ENCODE results near the gene OPA3.

DNA sequence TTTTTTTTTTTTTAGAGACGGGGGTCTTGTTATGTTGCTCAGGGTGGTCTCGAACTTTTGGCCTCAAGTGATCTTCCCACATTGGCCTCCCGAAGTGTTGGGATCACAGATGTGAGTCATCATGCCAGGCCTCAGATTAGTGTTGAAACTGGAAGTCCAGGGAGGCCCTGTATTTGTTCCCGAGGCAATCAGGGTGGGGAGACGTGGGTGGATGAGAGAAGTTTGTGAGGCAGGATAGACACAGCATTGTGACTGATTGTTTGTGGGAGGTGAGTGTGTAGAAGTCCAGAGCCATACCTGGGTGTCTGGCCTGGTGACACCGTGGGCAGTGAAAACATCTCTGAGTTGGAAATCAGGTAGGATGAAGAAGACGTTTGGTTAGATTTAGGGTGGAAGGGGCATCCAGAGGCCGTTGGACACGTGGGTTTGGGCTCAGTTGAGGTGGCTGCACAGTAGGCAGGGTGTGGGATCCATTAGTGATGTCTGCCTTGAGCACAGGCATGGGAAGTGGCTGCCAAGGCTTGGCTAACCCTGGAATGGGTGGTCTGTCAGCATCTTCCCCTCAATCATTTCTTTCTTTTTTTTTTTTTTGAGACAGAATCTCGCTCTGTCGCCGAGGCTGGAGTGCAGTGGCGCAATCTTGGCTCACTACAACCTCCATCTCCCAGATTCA is 100.2 kb downstream of the OPA3 start:
- no peak for TF ChIP-seq POLR2A (IDR thresholded peaks at IDR 0.05)
- TF ChIP-seq, protein P1, sequence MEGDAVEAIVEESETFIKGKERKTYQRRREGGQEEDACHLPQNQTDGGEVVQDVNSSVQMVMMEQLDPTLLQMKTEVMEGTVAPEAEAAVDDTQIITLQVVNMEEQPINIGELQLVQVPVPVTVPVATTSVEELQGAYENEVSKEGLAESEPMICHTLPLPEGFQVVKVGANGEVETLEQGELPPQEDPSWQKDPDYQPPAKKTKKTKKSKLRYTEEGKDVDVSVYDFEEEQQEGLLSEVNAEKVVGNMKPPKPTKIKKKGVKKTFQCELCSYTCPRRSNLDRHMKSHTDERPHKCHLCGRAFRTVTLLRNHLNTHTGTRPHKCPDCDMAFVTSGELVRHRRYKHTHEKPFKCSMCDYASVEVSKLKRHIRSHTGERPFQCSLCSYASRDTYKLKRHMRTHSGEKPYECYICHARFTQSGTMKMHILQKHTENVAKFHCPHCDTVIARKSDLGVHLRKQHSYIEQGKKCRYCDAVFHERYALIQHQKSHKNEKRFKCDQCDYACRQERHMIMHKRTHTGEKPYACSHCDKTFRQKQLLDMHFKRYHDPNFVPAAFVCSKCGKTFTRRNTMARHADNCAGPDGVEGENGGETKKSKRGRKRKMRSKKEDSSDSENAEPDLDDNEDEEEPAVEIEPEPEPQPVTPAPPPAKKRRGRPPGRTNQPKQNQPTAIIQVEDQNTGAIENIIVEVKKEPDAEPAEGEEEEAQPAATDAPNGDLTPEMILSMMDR (IDR thresholded peaks at IDR 0.05), result no peak

All from adrenal gland (tissue), 5 donors.